ENCODE data around the gene MOCS1. TPM values are rescaled to one million over a fixed set of nuclear protein-coding genes. Genes with fewer than 3 reads are reported as not detected.

MOCS1 gene
- total RNA-seq, 1 donor from 2014 or later = 29.3 TPM

- Histone ChIP-seq H3K4me1 (no peaks in the 10 kb centered on the region), H3K9me3 (no peaks in the 10 kb centered on the region), H3K36me3 (no peaks in the 10 kb centered on the region), H3K4me3 (no peak overlapping the region), H3K27ac (no peak overlapping the region), H3K27me3 (no peaks in the 10 kb centered on the region)
- ATAC-seq (no peak), DNase-seq (no peak)
- no peak for TF ChIP-seq CTCF (IDR thresholded peaks at IDR 0.05)
- intact Hi-C loops (cut with DNase I) = no loop called here
Observed at GRCh38 chr6:39948199-39948791, 14.0 kb upstream of the MOCS1 start.

DNA sequence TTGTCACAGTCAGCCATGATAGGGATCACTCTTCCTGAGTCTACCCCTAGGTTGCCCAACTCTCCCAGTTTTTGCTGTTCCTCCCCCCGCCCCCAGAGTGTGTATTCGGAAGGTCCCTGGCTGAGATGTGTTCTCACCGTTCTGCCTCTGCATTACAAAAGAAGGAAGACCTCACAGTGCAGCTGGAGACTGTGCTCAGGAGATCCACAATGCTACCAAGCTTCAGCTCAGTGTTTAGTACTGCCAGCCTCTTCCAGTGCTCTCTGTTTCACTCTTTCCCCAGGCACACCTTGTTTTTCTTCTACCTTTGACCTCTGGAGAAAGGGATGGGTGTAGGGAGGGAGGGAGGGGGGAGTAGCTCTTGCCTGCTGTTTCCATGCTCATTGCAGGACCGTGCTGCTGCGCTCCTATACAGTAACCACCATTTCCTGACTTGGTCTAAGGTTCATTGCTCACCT is 13.4 kb upstream of the MOCS1 start:
- Histone ChIP-seq H3K27me3 (no peaks in the 10 kb centered on the region), H3K9me3 (no peaks in the 10 kb centered on the region), H3K36me3 (no peaks in the 10 kb centered on the region), H3K4me3 (no peak overlapping the region), H3K27ac (no peak overlapping the region), H3K4me1 (no peaks in the 10 kb centered on the region)
- ATAC-seq (no peak), DNase-seq (no peak)
- intact Hi-C loops (cut with DNase I) = no loop called here
- TF ChIP-seq CTCF (IDR thresholded peaks at IDR 0.05) = no peak

DNA sequence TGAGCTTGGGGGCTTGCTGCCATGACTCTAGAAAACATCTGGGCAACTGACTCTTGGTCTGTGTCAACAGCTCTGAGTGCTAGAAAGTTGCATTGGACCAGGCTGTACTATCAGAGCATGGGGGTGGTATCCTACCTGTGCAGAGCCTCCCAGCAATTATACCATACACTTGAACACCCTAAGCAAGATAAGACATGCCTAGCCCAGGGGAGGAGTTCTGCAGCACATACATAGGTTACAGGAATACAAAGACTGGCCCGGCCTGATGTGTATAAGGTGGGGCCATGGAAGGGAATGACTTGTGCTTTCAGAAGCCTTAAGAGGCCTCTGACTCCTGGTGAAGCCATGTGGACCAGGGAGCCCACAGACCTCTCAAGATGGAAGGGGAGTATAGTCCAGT is 11.4 kb upstream of the MOCS1 start:
- DNase-seq = no peak
- TF ChIP-seq CTCF (IDR thresholded peaks at IDR 0.05) = no peak
- Histone ChIP-seq H3K36me3 (no peaks in the 10 kb centered on the region), H3K27ac (no peak overlapping the region), H3K4me1 (no peaks in the 10 kb centered on the region), H3K27me3 (no peaks in the 10 kb centered on the region), H3K9me3 (no peaks in the 10 kb centered on the region), H3K4me3 (no peak overlapping the region)
- intact Hi-C loops (cut with DNase I) = no loop called here
- ATAC-seq = peak; percentile 37

DNA sequence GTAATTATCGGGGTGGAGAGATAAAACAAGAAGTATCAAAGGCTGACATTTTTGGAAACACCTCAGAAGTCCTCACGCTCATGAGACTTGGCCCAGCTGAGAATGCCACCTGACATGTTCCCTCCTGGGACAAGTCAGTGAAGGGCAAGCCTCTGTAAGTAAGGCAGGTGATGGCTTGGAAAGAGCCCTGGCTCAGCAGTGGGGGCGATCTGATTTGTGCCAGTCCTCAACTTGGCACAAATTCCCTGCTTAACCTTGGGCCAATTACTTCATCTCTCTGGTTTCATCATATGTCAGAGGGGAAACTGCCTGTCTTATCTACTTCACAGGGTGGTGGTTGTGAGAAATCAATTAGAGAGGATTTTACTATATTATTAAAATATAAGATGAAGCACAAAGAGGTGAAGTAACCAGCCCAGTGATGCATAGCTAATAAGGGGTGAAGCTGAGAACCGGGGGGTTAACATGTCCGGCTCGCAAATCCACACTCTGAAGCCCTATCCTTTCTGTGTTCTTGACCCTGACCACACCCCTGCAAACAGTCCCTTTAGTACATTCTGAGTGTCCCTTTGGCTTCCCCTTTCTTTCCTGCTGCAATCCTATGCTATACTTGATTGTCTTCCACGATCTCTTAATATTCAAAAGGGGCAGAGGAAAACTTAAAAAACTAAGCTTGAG is 8.8 kb upstream of the MOCS1 start:
- H3K27me3 ChIP-seq = no peaks in the 10 kb centered on the region
- no peak for TF ChIP-seq CTCF (IDR thresholded peaks at IDR 0.05)
- intact Hi-C loops (cut with DNase I) = no loop called here
- DNase-seq = no peak
- H3K9me3 ChIP-seq = no peaks in the 10 kb centered on the region
- H3K36me3 ChIP-seq = no peaks in the 10 kb centered on the region
- no peak overlapping the region for H3K27ac ChIP-seq
- H3K4me1 ChIP-seq = no peaks in the 10 kb centered on the region
- H3K4me3 ChIP-seq = no peak overlapping the region
- ATAC-seq = no peak

DNA sequence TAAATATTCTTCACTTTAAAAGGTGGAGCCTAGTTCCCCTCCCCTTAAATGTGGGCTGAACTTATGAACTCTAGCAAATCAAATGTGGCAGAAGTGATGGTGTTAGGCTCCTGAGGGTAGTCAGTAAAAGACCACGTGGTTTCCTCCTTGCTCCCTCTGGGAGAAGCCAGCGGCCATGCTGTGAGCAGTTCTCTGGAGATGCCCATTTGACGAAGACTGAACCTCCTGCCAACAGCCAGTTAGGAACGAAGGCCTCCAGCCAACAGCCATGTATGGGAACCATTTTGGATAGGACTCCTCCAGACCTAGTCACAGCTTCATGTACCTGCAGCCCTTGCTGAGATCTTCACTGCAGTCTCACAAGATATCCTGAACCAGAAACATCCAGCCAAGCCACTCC is 7.6 kb upstream of the MOCS1 start:
- no peak for TF ChIP-seq CTCF (IDR thresholded peaks at IDR 0.05)
- Histone ChIP-seq H3K4me1 (no peaks in the 10 kb centered on the region), H3K27me3 (no peaks in the 10 kb centered on the region), H3K4me3 (no peak overlapping the region), H3K27ac (no peak overlapping the region), H3K9me3 (no peaks in the 10 kb centered on the region), H3K36me3 (no peaks in the 10 kb centered on the region)
- DNase-seq (no peak), ATAC-seq (no peak)
- intact Hi-C loops (cut with DNase I) = no loop called here
